Smooth muscle cell (in vitro differentiated cells): ENCODE measurements around the gene GLOD5. TPM values are rescaled to one million over a fixed set of nuclear protein-coding genes. Genes with fewer than 3 reads are reported as not detected.

ENCODE experiments used
- DNase-seq: peaks from one replicate; lab custom pipeline; 2025; ENCODE audit not compliant: unreplicated experiment; lab: John Stamatoyannopoulos, UW
- H2AFZ ChIP-seq: fragments of 200-600 bp; sonication (generic); 2 replicates; pipeline ENCODE4 v1.6.0; 2016; ENCODE audit warnings: antibody characterized with exemption, low read depth, mild to moderate bottlenecking
- H3F3A ChIP-seq: fragments of 200-600 bp; sonication (generic); 2 replicates; pipeline ENCODE4 v1.6.0; 2017; ENCODE audit warnings: antibody characterized with exemption, low read depth
- H3K27ac ChIP-seq: fragments of 200-600 bp; sonication (generic); 2 replicates; pipeline ENCODE4 v1.5.1; 2016; ENCODE audit warnings: low read depth, mild to moderate bottlenecking
- H3K27me3 ChIP-seq: fragments of 200-600 bp; sonication (generic); 2 replicates; pipeline ENCODE4 v1.6.1; 2016; ENCODE audit warnings: low read depth, mild to moderate bottlenecking
- H3K36me3 ChIP-seq: fragments of 200-600 bp; sonication (generic); 2 replicates; pipeline ENCODE4 v1.5.1; 2016; ENCODE audit warnings: low read depth
- H3K4me1 ChIP-seq: fragments of 200-600 bp; sonication (generic); 2 replicates; pipeline ENCODE4 v1.5.1; 2016; ENCODE audit warnings: low read depth
- H3K4me2 ChIP-seq: fragments of 200-600 bp; sonication (generic); 2 replicates; pipeline ENCODE4 v1.6.0; 2016; ENCODE audit warnings: mild to moderate bottlenecking
- H3K4me3 ChIP-seq: fragments of 200-600 bp; sonication (generic); 2 replicates; pipeline ENCODE4 v1.5.1; 2016; ENCODE audit warnings: mild to moderate bottlenecking
- H3K79me2 ChIP-seq: fragments of 200-600 bp; sonication (generic); 2 replicates; pipeline ENCODE4 v1.6.0; 2016; ENCODE audit warnings: low read depth, mild to moderate bottlenecking
- H3K9ac ChIP-seq: fragments of 200-600 bp; sonication (generic); 2 replicates; pipeline ENCODE4 v1.6.0; 2016; ENCODE audit warnings: low read depth
- H3K9me3 ChIP-seq: fragments of 200-600 bp; sonication (generic); replicated peaks from 2 replicates; pipeline ENCODE4 v1.5.1; 2016; ENCODE audit warnings: low read depth
- H4K20me1 ChIP-seq: fragments of 200-600 bp; sonication (generic); 2 replicates; pipeline ENCODE4 v1.6.0; 2016; ENCODE audit warnings: low read depth
- CTCF ChIP-seq: fragments of 200-600 bp; sonication (generic); IDR thresholded peaks from 2 replicates; pipeline ENCODE4 v1.5.1; 2017; ENCODE audit warnings: borderline replicate concordance, mild to moderate bottlenecking, antibody characterized with exemption; ENCODE audit not compliant: insufficient read depth, poor library complexity, severe bottlenecking
- WGBS: methylation state at CpG from one replicate; pipeline ENCODE4 v1.1.7; 2016; ENCODE audit warnings: low lambda C conversion rate; 5-methylcytosine and 5-hydroxymethylcytosine counted together
- polyA plus RNA-seq: library from polyadenylated mRNA; unstranded; fragments of >200 nt; fragmentation: Nextera tagmentation; extraction: Ambion mirVana; gene quantifications from 2 replicates; pipeline ENCODE4 v1.2.1, GENCODE V29; 2016
- total RNA-seq: library from RNA; depleted of rRNA; stranded (reverse); fragments of >200 nt; gene quantifications from 2 replicates; pipeline ENCODE4 v1.2.3, GENCODE V29; 2014

The GLOD5 gene
- total and polyA plus RNA-seq, 2 experiments from 2014 or later = not detected

- no peaks in the 10 kb centered on the region for H3K79me2 ChIP-seq
- DNase-seq = no peak
- H2AFZ ChIP-seq = no peak overlapping the region
- H3K27me3 ChIP-seq = no peaks in the 10 kb centered on the region
- no peak for TF ChIP-seq CTCF
- no peak overlapping the region for H3K4me3 ChIP-seq
- no peak overlapping the region for H3K4me2 ChIP-seq
- no peaks in the 10 kb centered on the region for H3K4me1 ChIP-seq
- no peak overlapping the region for H3K27ac ChIP-seq
- no peaks in the 10 kb centered on the region for H3K9me3 ChIP-seq
- no peaks in the 10 kb centered on the region for H3K36me3 ChIP-seq
- 90% methylated on average over 4 of the region's 5 CpGs for WGBS
- H3F3A ChIP-seq = no peaks in the 10 kb centered on the region
- H3K9ac ChIP-seq = no peak overlapping the region
- no peaks in the 10 kb centered on the region for H4K20me1 ChIP-seq
These were observed 28.9 kb downstream of the GLOD5 start for GRCh38 chrX:48790477-48790876.

- Histone ChIP-seq H3K79me2 (no peaks in the 10 kb centered on the region), H2AFZ (no peak overlapping the region), H4K20me1 (no peaks in the 10 kb centered on the region), H3K4me2 (no peak overlapping the region), H3F3A (no peaks in the 10 kb centered on the region), H3K4me3 (no peak overlapping the region), H3K9ac (no peak overlapping the region), H3K4me1 (no peaks in the 10 kb centered on the region), H3K9me3 (no peaks in the 10 kb centered on the region), H3K27me3 (no peaks in the 10 kb centered on the region), H3K36me3 (no peaks in the 10 kb centered on the region), H3K27ac (no peak overlapping the region)
- WGBS = 88% methylated on average over 10 of the region's 11 CpGs
- no peak for DNase-seq
- no peak for TF ChIP-seq CTCF
These were observed 29.7 kb downstream of the GLOD5 start for GRCh38 chrX:48791063-48791820.

- H3K9me3 ChIP-seq = no peaks in the 10 kb centered on the region
- no peak for TF ChIP-seq CTCF
- H3K79me2 ChIP-seq = no peaks in the 10 kb centered on the region
- H3K27me3 ChIP-seq = no peaks in the 10 kb centered on the region
- no peak overlapping the region for H3K4me3 ChIP-seq
- H3K4me2 ChIP-seq = no peak overlapping the region
- H4K20me1 ChIP-seq = no peaks in the 10 kb centered on the region
- no peaks in the 10 kb centered on the region for H3K36me3 ChIP-seq
- H2AFZ ChIP-seq = no peak overlapping the region
- DNase-seq = no peak
- no peaks in the 10 kb centered on the region for H3K4me1 ChIP-seq
- WGBS = 79% methylated on average over 7 of the region's 7 CpGs
- H3K9ac ChIP-seq = no peak overlapping the region
- H3K27ac ChIP-seq = no peak overlapping the region
- no peaks in the 10 kb centered on the region for H3F3A ChIP-seq
These were observed 30.7 kb downstream of the GLOD5 start for GRCh38 chrX:48792219-48792618.

GRCh38 chrX:48793935-48794334, 32.4 kb downstream of the GLOD5 start:
- Histone ChIP-seq H3K9ac (no peak overlapping the region), H2AFZ (no peak overlapping the region), H3K4me1 (no peaks in the 10 kb centered on the region), H3K4me3 (no peak overlapping the region), H4K20me1 (no peaks in the 10 kb centered on the region), H3F3A (no peaks in the 10 kb centered on the region), H3K27me3 (no peaks in the 10 kb centered on the region), H3K27ac (no peak overlapping the region), H3K4me2 (no peak overlapping the region), H3K9me3 (no peaks in the 10 kb centered on the region), H3K79me2 (no peaks in the 10 kb centered on the region), H3K36me3 (no peaks in the 10 kb centered on the region)
- TF ChIP-seq CTCF = no peak
- WGBS = 77% methylated on average over 4 of the region's 4 CpGs
- no peak for DNase-seq
